HG03571 (cell line): ENCODE data around the gene RPS21.

Experiments
- ATAC-seq: cut with Tn5 transposase; IDR thresholded peaks from one replicate; pipeline ENCODE4 v1.9.1; 2021; ENCODE audit not compliant: unreplicated experiment

The RPS21 gene

GRCh38 chr20:62395311-62396242, 8.7 kb downstream of the RPS21 start:
- no peak for ATAC-seq

GRCh38 chr20:62396367-62397239, 9.7 kb downstream of the RPS21 start:
- no peak for ATAC-seq

GRCh38 chr20:62398120-62398821, 11.4 kb downstream of the RPS21 start:
- no peak for ATAC-seq

GRCh38 chr20:62400021-62400420, 13.1 kb downstream of the RPS21 start:
- no peak for ATAC-seq

- ATAC-seq = no peak
Observed at GRCh38 chr20:62400541-62400940, 13.6 kb downstream of the RPS21 start.

- ATAC-seq = no peak
Observed at GRCh38 chr20:62401331-62401779, 14.5 kb downstream of the RPS21 start.

GRCh38 chr20:62402456-62403150, 15.7 kb downstream of the RPS21 start:
- ATAC-seq = no peak

GRCh38 chr20:62403331-62403730, 16.4 kb downstream of the RPS21 start:
- ATAC-seq = no peak

GRCh38 chr20:62404112-62404665, 17.3 kb downstream of the RPS21 start:
- no peak for ATAC-seq

GRCh38 chr20:62404761-62405107, 17.8 kb downstream of the RPS21 start:
- no peak for ATAC-seq

GRCh38 chr20:62405108-62405980, 18.4 kb downstream of the RPS21 start:
- ATAC-seq = no peak

- ATAC-seq = no peak
Observed at GRCh38 chr20:62405981-62406513, 19.1 kb downstream of the RPS21 start.

- no peak for ATAC-seq
Observed at GRCh38 chr20:62406635-62407176, 19.8 kb downstream of the RPS21 start.

GRCh38 chr20:62407221-62407992, 20.5 kb downstream of the RPS21 start, which contains the start of gene CABLES2:
CABLES2 (minus strand) TSS chr20:62407285; CDS start chr20:62407276, 9 bp downstream.
- peak; percentile 79 for ATAC-seq

GRCh38 chr20:62408055-62408454, 21.2 kb downstream of the RPS21 start:
- ATAC-seq = no peak

- ATAC-seq = no peak
Observed at GRCh38 chr20:62408640-62409039, 21.7 kb downstream of the RPS21 start.

- ATAC-seq = no peak
Observed at GRCh38 chr20:62409086-62409853, 22.4 kb downstream of the RPS21 start.
